ENCODE measurements around the gene FHAD1.

GRCh38 chr1:15308135-15308534 is 61.1 kb downstream of the FHAD1 start:
- no peak for TF ChIP-seq POLR2A (IDR thresholded peaks at IDR 0.05)
- TF ChIP-seq, protein P1, sequence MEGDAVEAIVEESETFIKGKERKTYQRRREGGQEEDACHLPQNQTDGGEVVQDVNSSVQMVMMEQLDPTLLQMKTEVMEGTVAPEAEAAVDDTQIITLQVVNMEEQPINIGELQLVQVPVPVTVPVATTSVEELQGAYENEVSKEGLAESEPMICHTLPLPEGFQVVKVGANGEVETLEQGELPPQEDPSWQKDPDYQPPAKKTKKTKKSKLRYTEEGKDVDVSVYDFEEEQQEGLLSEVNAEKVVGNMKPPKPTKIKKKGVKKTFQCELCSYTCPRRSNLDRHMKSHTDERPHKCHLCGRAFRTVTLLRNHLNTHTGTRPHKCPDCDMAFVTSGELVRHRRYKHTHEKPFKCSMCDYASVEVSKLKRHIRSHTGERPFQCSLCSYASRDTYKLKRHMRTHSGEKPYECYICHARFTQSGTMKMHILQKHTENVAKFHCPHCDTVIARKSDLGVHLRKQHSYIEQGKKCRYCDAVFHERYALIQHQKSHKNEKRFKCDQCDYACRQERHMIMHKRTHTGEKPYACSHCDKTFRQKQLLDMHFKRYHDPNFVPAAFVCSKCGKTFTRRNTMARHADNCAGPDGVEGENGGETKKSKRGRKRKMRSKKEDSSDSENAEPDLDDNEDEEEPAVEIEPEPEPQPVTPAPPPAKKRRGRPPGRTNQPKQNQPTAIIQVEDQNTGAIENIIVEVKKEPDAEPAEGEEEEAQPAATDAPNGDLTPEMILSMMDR (IDR thresholded peaks at IDR 0.05): no peak
